ENCODE measurements around the gene AK1.

Gene AK1

GRCh38 chr9:127910613-127911205 is 33.2 kb upstream of the AK1 start:
- DNase-seq = no peak

DNA sequence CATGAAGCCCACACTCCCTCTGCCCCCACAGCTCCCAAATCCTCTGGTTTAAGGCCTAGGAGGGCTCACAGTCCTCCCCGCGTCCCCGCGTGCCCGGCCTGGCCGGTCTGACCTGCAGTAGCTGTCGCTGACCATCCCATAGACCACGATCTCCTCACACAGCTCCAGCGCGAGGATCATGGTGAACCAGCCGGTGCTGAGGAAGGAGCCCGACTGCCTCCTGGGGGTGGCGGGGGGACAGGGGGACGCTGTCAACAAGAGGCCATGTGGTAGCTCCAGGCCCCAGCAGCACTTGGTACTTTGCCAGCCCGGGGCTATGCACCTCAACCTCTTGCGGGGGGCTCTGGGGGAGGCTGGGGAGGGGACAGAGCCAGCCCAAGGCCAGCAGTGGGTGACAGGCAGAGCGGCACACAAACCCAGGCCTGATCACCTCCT is 32.4 kb upstream of the AK1 start:
- no peak for DNase-seq

DNA sequence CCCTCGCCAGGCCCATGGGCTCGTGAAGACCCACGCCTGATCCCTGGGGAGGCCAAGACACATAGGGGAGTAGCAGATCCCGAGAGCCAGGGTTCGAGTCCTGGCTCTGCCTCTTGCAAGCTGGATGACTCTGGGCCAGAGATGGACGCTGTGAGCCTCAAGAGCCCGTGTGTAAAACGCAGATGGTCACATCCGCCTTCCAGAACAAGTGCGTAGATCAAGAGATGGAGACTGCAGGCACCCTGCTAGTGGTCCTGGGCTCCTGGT is 31.1 kb upstream of the AK1 start:
- no peak for DNase-seq

DNA sequence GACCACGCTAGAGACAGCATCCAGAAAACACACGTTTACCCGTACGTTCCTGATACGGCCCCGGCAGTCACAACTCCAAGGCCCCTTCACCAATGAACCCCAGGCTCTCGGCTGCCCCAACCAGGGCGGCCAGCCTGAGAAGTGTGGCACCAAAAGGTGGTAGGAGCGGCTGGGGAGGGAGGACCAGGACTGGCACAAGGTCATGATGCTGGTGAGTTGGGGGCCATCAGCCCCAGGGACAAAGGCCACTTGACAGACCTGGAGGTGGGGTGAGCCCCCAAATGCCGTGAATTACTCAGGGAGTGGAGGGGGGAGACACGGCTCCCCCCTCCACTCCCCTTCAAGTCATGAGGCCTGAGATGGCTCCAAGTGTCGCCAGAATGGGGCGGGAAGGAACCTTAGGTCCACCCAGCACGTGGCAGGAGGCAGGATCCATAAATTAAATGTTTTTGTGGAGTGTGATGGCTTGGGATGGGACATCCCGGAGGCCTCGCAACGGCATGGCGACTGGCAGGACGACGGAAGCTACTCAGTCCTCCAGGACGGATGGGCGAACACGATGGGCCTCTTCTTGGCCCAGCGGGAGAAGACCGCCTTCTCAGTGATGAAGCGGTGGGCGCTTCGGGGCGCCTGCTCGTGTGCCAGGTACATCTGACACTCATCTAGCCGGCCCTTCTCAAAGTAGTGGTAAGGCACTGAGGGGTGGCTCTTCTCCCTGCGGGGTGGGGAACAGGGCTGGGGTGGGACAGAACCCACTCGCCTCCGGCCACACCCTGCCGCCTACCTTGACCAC is 30.6 kb upstream of the AK1 start:
- DNase-seq = no peak

DNA sequence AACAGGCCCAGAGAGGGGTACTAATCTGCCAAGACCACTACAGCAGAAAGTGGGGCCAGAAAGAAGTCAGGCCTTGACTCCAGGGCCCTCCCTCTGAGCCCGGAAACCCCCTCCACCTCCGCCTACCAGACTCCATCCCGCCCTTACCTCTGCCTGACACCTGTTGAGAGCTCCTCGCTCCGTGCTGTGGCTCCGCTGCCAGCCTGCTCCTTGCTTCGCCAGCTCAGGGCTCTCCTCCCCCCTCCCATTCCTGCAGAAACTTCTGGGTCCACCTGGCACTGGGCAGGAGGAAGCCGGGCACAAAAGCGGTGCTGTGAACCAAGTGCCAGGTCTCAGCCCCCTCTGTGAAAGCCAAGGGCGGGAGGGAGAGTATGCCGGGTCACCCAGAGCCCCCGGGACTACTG is 28.3 kb upstream of the AK1 start:
- no peak for DNase-seq

- DNase-seq = no peak
These were observed 27.7 kb upstream of the AK1 start for GRCh38 chr9:127905004-127905728.

GRCh38 chr9:127904561-127905003 is 27.1 kb upstream of the AK1 start:
- DNase-seq = peak; percentile 68

DNA sequence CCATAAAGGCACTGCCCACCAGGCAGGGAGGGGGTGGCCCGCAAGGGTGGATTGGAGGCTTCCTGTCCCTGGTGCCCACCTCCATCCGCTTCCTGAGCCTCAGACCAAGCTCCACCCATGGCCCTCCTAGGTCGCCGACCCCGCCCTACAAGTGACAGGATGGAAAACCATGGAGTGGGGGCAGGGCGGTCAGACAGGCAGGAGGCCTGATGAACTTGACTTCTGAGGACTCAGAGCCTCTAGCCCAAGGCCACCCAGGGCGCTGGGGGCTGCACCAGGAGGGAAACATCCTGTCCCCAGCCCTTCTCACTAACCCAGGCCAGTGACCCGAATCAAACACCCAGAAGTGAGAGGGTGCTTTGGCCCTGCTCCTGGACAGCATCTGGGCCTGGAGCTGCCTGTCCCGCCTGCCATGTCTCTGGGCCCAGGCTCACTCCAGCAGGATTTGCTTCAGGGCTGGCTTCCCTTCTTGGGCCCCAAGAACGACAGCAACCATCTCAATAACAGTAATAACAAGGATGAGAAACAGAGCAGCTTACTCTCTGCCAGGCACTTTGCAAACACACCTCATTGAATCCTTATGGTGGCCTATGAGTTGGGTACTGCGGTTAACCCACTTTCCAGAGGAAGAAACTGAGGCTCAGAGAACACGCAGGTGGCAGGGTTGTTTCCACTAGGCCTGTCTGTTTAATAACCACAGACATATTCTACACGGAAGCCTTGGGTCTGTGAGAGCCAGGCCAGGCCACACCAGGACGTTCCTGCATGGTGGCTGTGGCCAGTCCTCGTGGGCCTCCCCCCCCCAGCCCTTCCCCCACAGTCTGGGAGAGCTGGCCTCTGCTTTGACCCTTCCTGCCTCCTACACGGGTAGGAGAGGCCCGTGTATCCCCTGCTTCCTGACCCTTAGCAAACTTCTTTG is 26.3 kb upstream of the AK1 start:
- DNase-seq = peak; percentile 52

- DNase-seq = peak; percentile 71
These were observed 21.9 kb upstream of the AK1 start, which contains the start of gene ST6GALNAC6 for GRCh38 chr9:127899128-127899943. ST6GALNAC6 (minus strand) TSS chr9:127899603; CDS start chr9:127897981, 1,622 bp downstream.

DNA sequence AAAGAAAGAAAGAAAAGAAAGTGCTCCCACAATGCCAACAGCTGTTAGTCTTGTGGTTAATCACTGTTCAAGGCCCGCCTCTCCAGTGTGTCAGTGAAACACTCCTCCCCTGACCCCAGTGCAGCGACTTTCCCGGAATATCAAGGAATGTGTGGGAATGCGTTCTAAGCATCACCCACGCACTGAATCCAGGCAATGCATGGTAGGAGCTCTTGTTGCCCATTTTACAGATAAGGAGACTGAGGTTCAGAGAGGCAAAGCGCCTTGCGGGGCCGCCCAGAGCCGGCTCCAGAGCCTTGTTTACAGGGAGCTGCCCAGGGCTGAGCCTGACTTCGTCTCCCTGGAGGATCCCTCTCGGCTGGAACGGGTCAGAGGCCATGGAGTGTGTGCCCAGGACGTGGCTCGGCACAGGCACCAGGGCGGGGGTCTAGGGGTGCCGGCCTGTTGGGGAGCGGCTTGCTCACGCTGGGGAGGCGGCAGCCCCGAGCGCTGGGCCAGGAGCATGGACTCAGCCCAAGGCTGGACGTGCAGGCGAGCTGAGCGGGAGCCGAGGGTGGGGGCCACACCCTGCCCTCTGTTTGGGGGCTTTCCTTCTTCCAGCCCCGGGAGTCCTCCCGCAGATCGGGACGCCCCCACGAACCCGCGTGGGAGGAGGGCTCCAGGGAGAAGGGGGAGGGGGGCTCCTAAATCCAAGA is 21.1 kb upstream of the AK1 start:
- peak; percentile 84 for DNase-seq

GRCh38 chr9:127897193-127897692 is 19.8 kb upstream of the AK1 start:
- peak; percentile 74 for DNase-seq

- no peak for DNase-seq
These were observed 19.1 kb upstream of the AK1 start for GRCh38 chr9:127896395-127897192.

DNA sequence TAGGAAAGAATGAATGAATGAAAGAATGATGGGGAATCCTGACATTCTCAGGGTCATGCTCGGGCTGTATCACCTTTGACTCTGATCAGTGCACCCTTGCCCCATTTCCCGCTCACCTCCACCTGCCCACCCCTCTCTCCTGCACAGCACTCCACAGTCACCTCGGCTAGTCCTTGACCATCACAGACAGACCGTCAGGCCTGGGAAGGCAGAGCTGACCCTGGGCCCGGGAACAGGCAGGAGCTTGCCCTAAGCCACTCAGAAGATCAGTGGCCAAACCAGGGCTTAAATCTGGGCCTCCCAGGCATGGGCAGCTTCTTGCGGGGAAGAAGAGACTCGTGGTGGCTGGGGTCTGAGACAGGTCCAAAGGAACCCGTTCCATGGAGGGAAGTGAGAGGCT is 18.3 kb upstream of the AK1 start:
- no peak for DNase-seq

GRCh38 chr9:127893392-127893791 is 15.9 kb upstream of the AK1 start:
- no peak for DNase-seq

- no peak for DNase-seq
These were observed 15.4 kb upstream of the AK1 start for GRCh38 chr9:127892831-127893230.

GRCh38 chr9:127890053-127890452 is 12.6 kb upstream of the AK1 start:
- DNase-seq = no peak

GRCh38 chr9:127887792-127888191 is 10.3 kb upstream of the AK1 start:
- no peak for DNase-seq

DNA sequence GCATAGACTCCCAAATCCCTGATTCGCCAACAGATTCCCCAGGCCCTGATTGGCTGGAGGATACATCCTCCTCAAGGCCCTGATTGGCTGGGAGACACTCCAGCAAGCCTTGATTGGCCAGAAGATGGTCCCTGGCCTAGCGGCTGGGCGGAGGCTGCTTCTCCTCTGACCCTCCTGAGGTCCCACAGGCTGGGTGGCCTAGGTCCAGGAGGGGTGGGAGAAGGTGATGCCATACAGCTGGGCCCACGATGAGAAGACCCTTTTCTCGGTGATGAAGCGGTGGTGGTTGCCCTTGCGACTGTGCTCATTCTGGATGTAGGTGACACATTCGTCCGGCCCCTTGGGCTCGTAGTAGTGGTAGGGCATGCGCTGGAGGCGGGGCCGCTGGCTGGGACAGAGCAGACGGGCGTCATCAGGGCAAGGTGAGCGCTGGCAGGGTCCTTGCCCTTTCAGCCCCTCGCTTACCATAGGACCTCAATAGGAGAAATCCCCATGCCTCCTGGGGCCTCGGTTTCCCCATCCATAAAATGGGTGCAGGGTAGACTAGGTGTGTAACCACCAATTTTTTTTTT is 9.0 kb upstream of the AK1 start:
- no peak for DNase-seq

GRCh38 chr9:127885508-127886281 is 8.2 kb upstream of the AK1 start:
- DNase-seq = no peak
